H1 (cell line): ENCODE results near the gene PYCARD. TPM values are rescaled to one million over a fixed set of nuclear protein-coding genes. Genes with fewer than 3 reads are reported as not detected.

Experiments
- CHD7 ChIP-seq: fragments of 300-600 bp; sonication (generic); IDR thresholded peaks from 2 replicates; pipeline ENCODE4 v1.7.1; 2012; ENCODE audit warnings: low read length, moderate library complexity, mild to moderate bottlenecking, inconsistent platforms; ENCODE audit not compliant: insufficient replicate concordance
- SIX5 ChIP-seq: IDR thresholded peaks from 2 replicates; pipeline ENCODE4 v1.6.1; 2011; ENCODE audit warnings: mild to moderate bottlenecking, low read depth, low read length
- polyA plus RNA-seq, 7 experiments: library from polyadenylated mRNA; depleted of rRNA in 3 of 7; stranded (reverse) in 5 of 7; unstranded in 2 of 7; fragments of >200 nt in 5 of 7; fragments of 200-250 nt in 2 of 7; gene quantifications; 1 replicate in 5 of 7; 2 replicates in 1 of 7; 4 replicates in 1 of 7; pipeline versions ENCODE4 v1.2.1 to v1.2.3, GENCODE V29; 2011 to 2013; ENCODE audit warnings: missing spikeins in 2 of 7, mixed read lengths in 2 of 7
- total RNA-seq: library from RNA; stranded (reverse); fragmentation: NEBNext Ultra II Directional; extraction: Animal tissue kit (Norgen Biotek cat#: 25700); gene quantifications from 2 replicates; pipeline ENCODE4 v1.2.1, GENCODE V29; 2021

Gene PYCARD
- total and polyA plus RNA-seq, 2 of the 8 experiments (the other 6 are each of a cell fraction or from before 2014, with no cell fraction given), result 29.9 to 77.9 TPM

- TF ChIP-seq CHD7, result no peak
- TF ChIP-seq SIX5, result 0 out of 2 replicates have a peak, but pooled peaks have one; percentile 4
Observed at GRCh38 chr16:31221357-31222160, 19.0 kb upstream of the PYCARD start (continued).
